Hippocampal formation (tissue), 2 donors: ENCODE results near the gene NME7.

Source experiments
- DNase-seq, 2 donors: peaks; one replicate each; lab custom pipeline; 2025; lab: John Stamatoyannopoulos, UW

The NME7 gene

GRCh38 chr1:169155675-169156074 is 211.9 kb downstream of the NME7 start:
- no peak for DNase-seq

GRCh38 chr1:169151338-169151837 is 216.2 kb downstream of the NME7 start:
- DNase-seq, result no peak

- no peak for DNase-seq
These were observed 216.8 kb downstream of the NME7 start for GRCh38 chr1:169150641-169151337.

- DNase-seq, result no peak
These were observed 217.9 kb downstream of the NME7 start for GRCh38 chr1:169149555-169150286.

GRCh38 chr1:169148472-169149252 is 218.9 kb downstream of the NME7 start:
- DNase-seq, result no peak

- no peak for DNase-seq
These were observed 220.9 kb downstream of the NME7 start for GRCh38 chr1:169146576-169147214.

GRCh38 chr1:169144941-169145626 is 222.5 kb downstream of the NME7 start:
- DNase-seq, result peak in 1 of 2 donors; percentile 35

GRCh38 chr1:169143984-169144383 is 223.6 kb downstream of the NME7 start:
- DNase-seq, result no peak

GRCh38 chr1:169143346-169143745 is 224.3 kb downstream of the NME7 start:
- DNase-seq, result no peak

- no peak for DNase-seq
These were observed 225.5 kb downstream of the NME7 start for GRCh38 chr1:169142129-169142528.

GRCh38 chr1:169141356-169141755 is 226.2 kb downstream of the NME7 start:
- DNase-seq, result no peak

GRCh38 chr1:169138866-169139670 is 228.5 kb downstream of the NME7 start:
- DNase-seq, result no peak

GRCh38 chr1:169137357-169137756 is 230.2 kb downstream of the NME7 start:
- no peak for DNase-seq

GRCh38 chr1:169133801-169134502 is 233.6 kb downstream of the NME7 start:
- DNase-seq, result peak in 1 of 2 donors; percentile 54

GRCh38 chr1:169133228-169133576 is 234.4 kb downstream of the NME7 start:
- DNase-seq, result no peak

- no peak for DNase-seq
These were observed 234.9 kb downstream of the NME7 start for GRCh38 chr1:169132512-169133227.

- DNase-seq, result no peak
These were observed 236.9 kb downstream of the NME7 start for GRCh38 chr1:169130683-169131082.

- no peak for DNase-seq
These were observed 238.3 kb downstream of the NME7 start for GRCh38 chr1:169129109-169129784.

- DNase-seq, result no peak
These were observed 239.0 kb downstream of the NME7 start for GRCh38 chr1:169128562-169128961.
